Lung (tissue), 12 donors: Measurements from ENCODE around the gene SMAD5. TPM values are rescaled to one million over a fixed set of nuclear protein-coding genes. Genes with fewer than 3 reads are reported as not detected.

Experiments
- ATAC-seq: fragments of 200-7000 bp; cut with Tn5 transposase; one replicate; pipeline ENCODE4 v1.9.1; 2020; ENCODE audit warnings: moderate number of reproducible peaks; ENCODE audit not compliant: insufficient read depth, low FRiP score
- DNase-seq, 3 donors: peaks; one replicate each; pipeline ENCODE4 v3.0.0-alpha.2; 2013 to 2017
- H3K27ac ChIP-seq, 2 donors: one replicate each; pipeline ENCODE4 v1.5.1; 2013; ENCODE audit warnings: mild to moderate bottlenecking in 2 of 2, moderate library complexity in 2 of 2, control low read depth in 1 of 2, inconsistent platforms in 1 of 2, low read depth in 1 of 2, low read length in 1 of 2
- H3K27me3 ChIP-seq, 3 donors: one replicate each; pipeline ENCODE4 v1.5.1; 2013; ENCODE audit warnings: low read length in 2 of 3; ENCODE audit not compliant: control insufficient read depth in 3 of 3, insufficient read depth in 3 of 3
- H3K36me3 ChIP-seq, 4 donors: one replicate each; pipeline ENCODE4 v1.5.1; 2013; ENCODE audit warnings: low read length in 4 of 4, mild to moderate bottlenecking in 1 of 4, moderate library complexity in 1 of 4; ENCODE audit not compliant: control insufficient read depth in 4 of 4, insufficient read depth in 4 of 4
- H3K4me1 ChIP-seq, 5 donors: one replicate each; pipeline ENCODE4 v1.5.1; 2013; ENCODE audit warnings: low read length in 5 of 5, mild to moderate bottlenecking in 2 of 5, moderate library complexity in 1 of 5; ENCODE audit not compliant: control insufficient read depth in 5 of 5, insufficient read depth in 5 of 5
- H3K4me3 ChIP-seq: one replicate; pipeline ENCODE4 v1.5.1; 2013; ENCODE audit warnings: mild to moderate bottlenecking, control low read depth, moderate library complexity
- H3K9ac ChIP-seq, 2 donors: one replicate each; pipeline ENCODE4 v1.5.1; 2013; ENCODE audit warnings: low read length in 2 of 2, control low read depth in 1 of 2; ENCODE audit not compliant: insufficient read depth in 1 of 2
- H3K9me3 ChIP-seq, 4 donors: one replicate each; pipeline ENCODE4 v1.5.1; 2013; ENCODE audit warnings: low read length in 3 of 4, mild to moderate bottlenecking in 1 of 4, moderate library complexity in 1 of 4; ENCODE audit not compliant: control insufficient read depth in 4 of 4, insufficient read depth in 3 of 4
- CTCF ChIP-seq: IDR thresholded peaks from 2 replicates; pipeline ENCODE4 v1.5.1; 2012; ENCODE audit warnings: mild to moderate bottlenecking; ENCODE audit errors: control extremely low read depth, extremely low read depth
- WGBS, 2 donors: extraction: QIAGEN DNeasy Blood & Tissue Kit; methylation state at CpG; one replicate each; pipeline ENCODE4 v1.1.7; 2013; 5-methylcytosine and 5-hydroxymethylcytosine counted together
- polyA plus RNA-seq, 2 donors: library from polyadenylated mRNA; stranded (reverse); fragments of 200-250 nt; gene quantifications; one replicate each; pipeline ENCODE4 v1.2.1, GENCODE V29; 2013
- total RNA-seq, 2 donors: library from RNA; depleted of rRNA in 1 of 2; stranded (reverse); fragments of >200 nt in 1 of 2; gene quantifications; one replicate each; pipeline ENCODE4 v1.2.1, GENCODE V29; 2014 to 2021
- donor health status: control.
- donor health status: control.
- donor health status: Bipolar disorder and iron deficiency.
- donor health status: healthy.
- donor health status: DM: yes; HTN: yes; CAD: no.

SMAD5 gene
- total and polyA plus RNA-seq, 4 donors = 8.8 to 67.0 (median 26.6) TPM

- Histone ChIP-seq H3K4me3 (no peak overlapping the region), H3K9me3 (no peaks in the 10 kb centered on the region), H3K4me1 (peaks cover 0 to 33% (median 0%) of the 10 kb centered on the region in 5 donors), H3K27me3 (no peaks in the 10 kb centered on the region), H3K27ac (no peak overlapping the region), H3K9ac (no peak overlapping the region), H3K36me3 (peaks cover 4 to 28% (median 19%) of the 10 kb centered on the region in 4 donors)
- no peak for DNase-seq
- WGBS, 2 donors = 97 to 98% methylated on average over 2 of the region's 2 CpGs
- no peak for TF ChIP-seq CTCF
- ATAC-seq = no peak
Observed at GRCh38 chr5:136155078-136155477, 22.4 kb downstream of the SMAD5 start.

GRCh38 chr5:136155761-136156160 is 23.1 kb downstream of the SMAD5 start:
- H3K9ac ChIP-seq = no peak overlapping the region
- TF ChIP-seq CTCF = no peak
- peaks cover 5 to 28% (median 19%) of the 10 kb centered on the region in 4 donors for H3K36me3 ChIP-seq
- H3K9me3 ChIP-seq = no peaks in the 10 kb centered on the region
- H3K27me3 ChIP-seq = no peaks in the 10 kb centered on the region
- ATAC-seq (no peak), DNase-seq (no peak)
- no peak overlapping the region for H3K27ac ChIP-seq
- peaks cover 0 to 36% (median 0%) of the 10 kb centered on the region in 5 donors for H3K4me1 ChIP-seq
- WGBS, 2 donors = 100% methylated on average over 1 of the region's 1 CpG
- H3K4me3 ChIP-seq = no peak overlapping the region

- no peak for TF ChIP-seq CTCF
- Histone ChIP-seq H3K4me3 (no peak overlapping the region), H3K4me1 (peaks cover 0 to 25% (median 0%) of the 10 kb centered on the region in 5 donors), H3K9me3 (no peaks in the 10 kb centered on the region), H3K27ac (no peak overlapping the region), H3K9ac (no peak overlapping the region), H3K27me3 (no peaks in the 10 kb centered on the region), H3K36me3 (peaks cover 5 to 33% (median 18%) of the 10 kb centered on the region in 4 donors)
- 98 to 99% methylated on average over 5 of the region's 5 CpGs for WGBS, 2 donors
- DNase-seq (no peak), ATAC-seq (no peak)
Observed at GRCh38 chr5:136157514-136157913, 24.9 kb downstream of the SMAD5 start.

- no peaks in the 10 kb centered on the region for H3K27me3 ChIP-seq
- 62 to 73% methylated on average over 3 of the region's 3 CpGs for WGBS, 2 donors
- peaks cover 5 to 28% (median 18%) of the 10 kb centered on the region in 4 donors for H3K36me3 ChIP-seq
- H3K4me3 ChIP-seq = no peak overlapping the region
- no peak overlapping the region for H3K9ac ChIP-seq
- no peak overlapping the region for H3K27ac ChIP-seq
- H3K9me3 ChIP-seq = no peaks in the 10 kb centered on the region
- peaks cover 0 to 17% (median 0%) of the 10 kb centered on the region in 5 donors for H3K4me1 ChIP-seq
- DNase-seq (no peak), ATAC-seq (no peak)
- no peak for TF ChIP-seq CTCF
Observed at GRCh38 chr5:136159457-136159856, 26.8 kb downstream of the SMAD5 start.
